HG02943 (cell line): ENCODE data around the gene FAM151B.

ENCODE experiments used
- ATAC-seq: cut with Tn5 transposase; IDR thresholded peaks from one replicate; pipeline ENCODE4 v1.9.1; 2021; ENCODE audit warnings: mild to moderate bottlenecking, low read depth, moderate library complexity; ENCODE audit not compliant: unreplicated experiment

The FAM151B gene

DNA sequence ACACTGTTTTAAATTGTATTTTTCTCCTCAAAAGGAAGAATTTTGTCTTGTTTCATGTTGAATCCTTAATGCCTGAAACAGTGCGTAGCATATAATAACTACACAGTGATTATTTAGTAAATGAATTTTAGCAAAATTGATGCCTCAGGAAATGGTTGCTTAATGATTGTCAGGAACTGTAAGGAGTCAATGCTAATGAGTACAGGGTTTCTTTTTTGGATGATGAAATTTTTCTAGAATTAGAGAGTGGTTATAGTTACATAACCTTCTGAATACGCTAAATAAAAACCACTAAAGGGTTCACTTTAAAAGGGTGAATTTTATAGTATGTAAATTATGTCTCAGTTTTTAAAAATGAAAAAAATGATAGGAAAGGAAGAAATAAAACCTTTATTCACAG is 14.9 kb downstream of the FAM151B start:
- no peak for ATAC-seq

DNA sequence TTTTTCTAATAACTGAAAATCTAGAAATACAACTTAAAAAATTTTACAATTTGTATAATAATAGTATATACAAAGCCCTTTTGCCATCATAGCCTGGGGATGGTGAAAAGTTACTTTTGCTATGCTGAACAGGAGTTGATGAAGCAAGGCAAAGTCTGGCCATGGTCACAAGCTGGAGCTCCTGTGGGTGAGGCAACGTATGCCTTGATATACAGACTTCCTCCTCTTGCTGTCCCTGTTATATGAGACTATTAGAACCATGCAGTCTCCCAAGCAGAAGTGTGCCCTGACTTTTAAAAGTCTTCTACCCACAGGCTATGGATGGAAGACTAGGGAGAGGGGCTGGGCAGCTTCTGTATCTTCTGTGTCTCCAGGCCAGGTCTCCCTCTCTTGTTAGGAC is 15.7 kb downstream of the FAM151B start:
- ATAC-seq = no peak

DNA sequence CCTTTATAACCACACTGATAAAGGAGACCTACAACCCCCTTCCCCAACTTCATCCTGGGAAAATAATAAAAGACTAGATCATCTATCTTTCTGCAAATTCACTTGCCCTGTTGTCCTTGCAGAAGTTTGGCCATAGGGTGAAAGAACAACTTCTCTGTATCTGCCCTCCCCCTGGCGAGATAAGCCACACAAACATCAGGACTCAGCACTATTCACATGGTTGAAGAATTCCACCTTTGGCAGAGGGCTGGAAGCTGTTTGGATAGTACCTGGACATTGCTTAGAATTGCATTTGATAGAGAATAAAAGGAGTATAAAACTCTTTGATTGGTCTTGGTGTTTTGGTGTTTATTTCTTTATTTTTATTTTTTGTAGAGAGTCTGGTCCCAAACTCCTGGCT is 16.9 kb downstream of the FAM151B start:
- no peak for ATAC-seq

DNA sequence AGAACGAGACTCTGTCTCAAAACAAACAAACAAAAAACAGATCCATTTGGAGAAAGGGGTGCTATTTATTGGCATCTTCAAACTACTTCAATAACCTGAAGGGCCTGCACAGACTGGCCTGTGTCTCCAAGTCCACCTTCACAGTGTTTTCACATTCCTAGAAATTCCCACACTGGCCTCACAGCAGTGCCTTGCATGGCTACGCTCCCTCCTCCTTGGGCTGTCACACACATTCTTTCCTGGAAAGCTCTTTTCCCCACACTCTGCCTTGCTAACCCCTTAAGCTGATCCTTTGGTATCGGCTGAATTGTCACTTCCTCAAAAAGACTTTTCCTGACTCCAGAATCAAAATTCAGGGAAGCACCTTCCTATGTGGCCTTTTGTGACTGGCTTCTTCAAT is 19.8 kb downstream of the FAM151B start:
- ATAC-seq = no peak

DNA sequence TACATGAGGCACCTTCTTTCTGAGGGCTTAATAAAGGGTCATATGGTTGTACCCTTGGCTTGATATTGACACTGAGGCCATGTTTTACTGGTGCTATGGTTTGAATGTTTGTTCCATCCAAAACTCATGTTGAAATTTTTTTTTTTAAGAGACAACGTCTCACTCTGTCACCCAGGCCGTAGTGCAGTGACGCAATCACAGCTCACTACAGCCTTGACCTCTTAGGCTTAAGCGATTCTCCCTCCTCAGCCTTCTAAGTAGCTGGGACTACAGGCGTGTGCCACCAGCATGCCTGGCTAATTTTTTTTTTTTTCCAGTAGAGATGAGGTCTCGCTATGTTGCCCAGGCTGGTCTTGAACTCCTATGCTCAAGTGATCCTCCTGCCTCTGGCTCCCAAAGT is 20.9 kb downstream of the FAM151B start:
- ATAC-seq = no peak

DNA sequence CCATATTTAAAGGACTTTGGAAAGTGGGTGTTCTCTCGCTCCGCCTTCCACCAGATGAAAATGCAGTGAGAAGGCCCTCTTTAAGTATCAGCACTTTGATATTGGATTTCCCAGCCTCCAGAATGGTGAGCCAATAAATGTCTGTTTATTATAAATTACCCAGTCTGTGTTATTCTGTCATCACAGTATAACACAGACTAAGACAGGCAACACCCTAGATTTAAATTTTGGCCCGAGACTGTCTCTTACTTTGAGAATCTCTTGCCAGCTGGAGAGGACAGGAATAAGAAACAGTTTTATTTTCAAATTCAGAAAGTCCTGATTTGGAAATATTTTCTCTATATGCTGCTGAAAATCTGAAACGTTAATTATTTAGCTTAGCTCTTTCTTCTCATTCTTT is 21.5 kb downstream of the FAM151B start:
- ATAC-seq = no peak

DNA sequence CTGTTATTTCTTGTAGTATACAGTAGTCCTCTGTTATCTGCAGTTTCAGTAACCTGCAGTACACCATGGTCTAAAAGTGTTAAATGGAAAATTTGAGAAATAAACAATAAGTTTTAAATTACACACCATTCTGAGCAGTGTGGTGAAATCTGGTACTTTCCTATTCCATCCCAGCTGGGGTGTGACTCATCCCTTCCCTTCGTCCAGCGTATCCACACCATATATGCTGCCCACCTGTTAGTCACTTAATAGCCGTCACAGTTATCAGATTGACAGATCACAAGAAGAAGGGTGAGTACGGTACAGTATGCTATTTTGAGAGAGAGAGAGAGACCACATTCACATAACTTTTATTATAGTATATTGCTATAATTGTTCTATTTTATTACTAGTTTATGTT is 28.9 kb downstream of the FAM151B start:
- ATAC-seq = no peak

DNA sequence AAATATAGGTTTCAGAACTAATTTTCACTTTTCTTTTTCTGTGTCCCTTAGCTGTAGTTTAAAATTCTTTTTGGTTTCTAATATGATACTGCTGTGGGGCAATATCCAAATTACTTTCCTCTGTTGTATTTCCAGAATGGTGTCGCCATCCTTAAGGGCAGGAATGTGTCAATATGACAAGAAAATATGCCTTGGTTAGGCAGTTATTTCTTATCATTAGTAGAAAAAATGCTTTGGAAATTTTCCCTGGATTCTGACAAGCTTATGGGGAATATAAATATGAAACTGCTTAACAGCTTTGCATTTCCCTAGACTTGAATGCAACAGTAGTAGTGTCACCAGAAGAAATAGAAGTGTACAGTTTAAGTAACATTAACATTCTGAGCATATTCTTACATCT is 52.8 kb downstream of the FAM151B start:
- no peak for ATAC-seq

DNA sequence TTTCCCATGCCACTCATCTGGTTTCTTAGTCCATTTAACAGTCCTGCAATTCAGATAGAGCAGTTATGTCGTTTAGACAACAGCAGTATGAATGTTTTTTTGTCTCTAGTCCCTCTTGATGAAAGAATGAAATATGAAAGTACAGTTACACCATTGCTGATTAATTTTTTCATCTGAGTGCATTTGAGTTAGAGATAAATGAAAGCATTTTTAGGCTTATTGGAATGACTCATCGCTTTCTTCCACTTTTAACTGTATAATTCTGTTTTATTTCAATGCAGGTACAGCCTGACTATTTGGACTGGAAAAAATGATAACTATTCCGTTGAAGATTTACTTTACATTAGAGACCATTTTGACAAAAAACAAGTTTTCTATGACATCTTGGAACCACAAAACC is 53.5 kb downstream of the FAM151B start:
- no peak for ATAC-seq

DNA sequence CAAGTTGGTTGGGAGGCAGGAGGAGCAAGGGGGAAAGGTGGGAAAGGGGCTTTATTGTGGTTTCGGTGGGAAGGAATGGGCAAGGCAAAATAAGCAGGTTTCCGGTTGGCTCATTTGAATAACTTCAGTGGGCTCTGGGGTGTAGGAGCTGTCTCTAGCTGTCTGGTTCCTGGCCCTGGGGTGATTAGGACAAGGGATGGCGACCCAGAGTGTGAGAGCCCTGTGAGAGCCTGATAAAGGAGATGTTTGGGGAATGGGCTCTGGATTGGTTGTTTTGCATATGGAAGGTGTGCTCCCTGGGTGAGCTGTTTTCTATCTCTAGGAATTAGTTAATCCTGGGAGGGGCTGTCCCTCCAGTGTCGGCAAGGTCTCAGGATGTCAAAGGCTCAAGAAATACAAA is 66.7 kb downstream of the FAM151B start:
- ATAC-seq = no peak

DNA sequence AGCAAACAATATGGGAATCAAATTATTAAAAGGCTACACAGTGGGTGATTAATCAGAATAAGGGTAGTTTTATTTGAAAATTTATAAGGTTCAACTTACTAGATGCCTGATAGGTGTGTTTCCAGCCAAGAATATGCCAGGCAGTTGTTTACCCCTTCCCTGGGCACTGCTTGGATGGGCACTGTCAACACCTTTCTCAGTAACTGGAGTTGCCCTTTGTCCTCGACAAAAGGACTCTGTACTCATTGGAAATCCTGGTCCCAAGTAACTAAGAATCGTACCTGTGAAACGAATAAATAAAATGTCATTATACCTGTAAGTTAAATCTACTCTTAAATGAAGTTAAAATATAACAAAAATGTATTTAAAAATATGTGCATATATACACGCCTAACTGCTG is 67.2 kb downstream of the FAM151B start:
- no peak for ATAC-seq

DNA sequence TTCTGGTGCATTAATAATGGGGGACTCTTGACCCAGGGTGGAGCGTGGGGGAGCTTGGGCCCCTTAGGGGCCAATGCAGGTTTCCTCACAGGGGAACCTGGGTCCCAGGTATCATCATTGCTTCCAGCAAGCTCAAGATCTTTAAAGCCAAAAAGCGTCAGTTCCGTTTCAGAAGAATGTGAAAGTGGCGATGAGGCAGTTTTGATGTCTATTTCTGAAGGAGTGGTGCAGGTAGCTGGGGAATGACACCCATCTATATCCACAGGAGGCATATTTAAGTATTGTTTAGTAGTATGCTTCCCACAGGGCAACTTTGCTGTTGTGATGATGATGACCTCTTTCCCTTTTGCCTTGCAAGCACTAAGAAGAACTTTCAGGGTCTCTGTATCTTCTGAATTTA is 71.3 kb downstream of the FAM151B start:
- ATAC-seq = no peak

DNA sequence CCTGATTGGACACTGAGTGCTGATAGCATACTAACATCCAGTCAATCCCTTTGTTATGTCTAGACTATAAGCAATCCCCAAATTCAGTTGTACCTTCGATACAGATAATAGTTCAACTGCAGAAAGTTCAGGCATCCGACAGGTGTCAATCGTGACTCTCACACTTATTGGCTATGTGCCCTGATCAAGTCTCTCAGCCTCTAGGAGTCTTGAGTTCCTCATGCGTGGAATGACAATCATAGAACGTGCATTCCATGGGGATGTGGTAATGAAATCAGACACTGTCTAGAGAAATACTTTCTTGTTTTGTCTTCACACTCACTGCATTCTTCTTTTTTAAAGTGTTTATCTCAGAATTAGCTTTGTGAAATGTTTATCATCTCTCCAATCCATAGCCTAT is 77.4 kb downstream of the FAM151B start:
- ATAC-seq = no peak

DNA sequence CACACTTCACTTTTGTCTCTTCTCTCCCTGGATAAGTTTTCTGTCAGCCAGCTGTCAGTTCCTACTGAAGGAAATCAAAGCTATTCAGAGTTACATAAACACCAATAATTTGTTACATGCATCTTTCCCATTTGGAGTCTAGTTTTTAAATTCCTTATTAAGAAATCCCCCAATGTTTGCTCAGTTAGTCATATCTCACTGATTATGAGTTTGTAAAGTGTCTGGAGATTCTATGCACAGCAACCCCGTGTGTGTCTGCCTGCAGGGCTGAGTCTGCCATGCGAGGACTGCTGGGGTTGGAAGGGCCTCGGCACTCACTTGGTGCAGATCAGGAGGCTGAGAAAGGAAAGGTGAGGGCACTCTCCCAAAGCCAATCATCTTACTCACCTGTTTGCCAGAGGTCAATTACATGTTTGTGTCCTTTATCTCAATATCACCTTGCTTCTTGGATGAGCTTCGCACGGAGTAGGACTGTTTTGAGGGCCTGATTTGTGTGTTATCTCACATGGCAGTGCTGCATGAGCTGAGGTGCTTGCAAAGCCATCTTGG is 78.9 kb downstream of the FAM151B start:
- no peak for ATAC-seq

DNA sequence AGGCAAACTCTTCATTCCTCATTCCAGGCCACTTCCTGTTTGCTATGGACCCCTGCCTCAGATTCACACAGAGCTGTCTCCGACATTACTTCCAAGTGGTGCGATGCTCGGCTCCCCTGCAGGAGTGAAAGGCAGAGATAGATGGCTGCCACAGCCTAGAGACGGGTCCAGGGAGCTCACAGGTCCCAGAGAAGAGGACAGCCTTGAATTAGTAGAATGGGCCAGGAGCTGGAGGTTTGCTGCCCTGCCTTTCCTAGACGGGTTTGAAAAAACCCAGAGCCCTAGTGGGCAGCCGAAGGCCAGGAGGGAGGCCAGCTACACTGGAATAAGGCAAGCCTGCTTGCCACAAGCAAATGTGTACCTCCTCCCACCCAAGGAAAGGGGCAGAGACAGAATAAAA is 80.4 kb downstream of the FAM151B start:
- no peak for ATAC-seq

DNA sequence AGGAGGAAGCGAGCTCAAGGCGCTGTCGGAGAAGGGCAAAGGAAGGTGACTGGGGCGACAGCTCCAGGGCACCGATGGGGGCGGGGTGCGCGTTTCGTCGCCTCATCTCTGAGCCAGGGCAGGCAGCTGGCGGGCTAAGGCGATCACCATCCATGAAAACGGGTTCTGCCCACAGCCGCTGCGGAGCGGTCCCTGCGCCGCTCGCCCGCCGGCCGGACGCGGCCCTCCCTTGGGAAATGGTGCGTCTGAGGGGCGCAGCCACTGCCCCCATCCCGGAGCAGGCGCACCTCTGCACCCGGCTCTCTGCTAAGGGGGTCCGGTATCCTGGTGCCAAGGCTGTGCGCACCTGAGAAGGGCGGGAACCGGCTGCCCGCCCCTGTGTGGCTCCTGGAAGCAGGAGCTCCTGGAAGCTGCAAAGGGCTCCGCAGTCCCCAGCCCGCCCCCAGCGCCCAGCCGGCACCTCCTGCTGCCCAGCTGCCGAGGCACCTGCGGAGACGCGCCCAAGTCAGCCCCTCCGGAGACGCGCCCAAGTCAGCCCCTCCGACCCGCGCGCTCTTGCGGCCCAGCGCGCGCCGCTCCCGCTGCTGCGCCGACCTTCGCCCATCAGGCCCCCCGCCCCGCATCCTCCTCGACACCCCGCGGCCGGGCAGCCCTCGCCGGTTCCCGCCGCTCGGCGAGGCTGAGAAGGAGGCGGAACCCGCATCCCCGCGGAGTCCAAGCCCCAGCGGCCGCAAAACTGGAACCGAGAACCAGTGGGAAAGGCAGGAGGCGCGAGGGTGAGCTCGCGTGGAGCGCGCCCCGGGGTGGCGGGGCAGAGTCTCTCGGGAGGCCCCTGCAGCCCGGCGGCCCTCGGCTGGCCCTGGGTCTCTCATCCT is 81.4 kb downstream of the FAM151B start:
- no peak for ATAC-seq

DNA sequence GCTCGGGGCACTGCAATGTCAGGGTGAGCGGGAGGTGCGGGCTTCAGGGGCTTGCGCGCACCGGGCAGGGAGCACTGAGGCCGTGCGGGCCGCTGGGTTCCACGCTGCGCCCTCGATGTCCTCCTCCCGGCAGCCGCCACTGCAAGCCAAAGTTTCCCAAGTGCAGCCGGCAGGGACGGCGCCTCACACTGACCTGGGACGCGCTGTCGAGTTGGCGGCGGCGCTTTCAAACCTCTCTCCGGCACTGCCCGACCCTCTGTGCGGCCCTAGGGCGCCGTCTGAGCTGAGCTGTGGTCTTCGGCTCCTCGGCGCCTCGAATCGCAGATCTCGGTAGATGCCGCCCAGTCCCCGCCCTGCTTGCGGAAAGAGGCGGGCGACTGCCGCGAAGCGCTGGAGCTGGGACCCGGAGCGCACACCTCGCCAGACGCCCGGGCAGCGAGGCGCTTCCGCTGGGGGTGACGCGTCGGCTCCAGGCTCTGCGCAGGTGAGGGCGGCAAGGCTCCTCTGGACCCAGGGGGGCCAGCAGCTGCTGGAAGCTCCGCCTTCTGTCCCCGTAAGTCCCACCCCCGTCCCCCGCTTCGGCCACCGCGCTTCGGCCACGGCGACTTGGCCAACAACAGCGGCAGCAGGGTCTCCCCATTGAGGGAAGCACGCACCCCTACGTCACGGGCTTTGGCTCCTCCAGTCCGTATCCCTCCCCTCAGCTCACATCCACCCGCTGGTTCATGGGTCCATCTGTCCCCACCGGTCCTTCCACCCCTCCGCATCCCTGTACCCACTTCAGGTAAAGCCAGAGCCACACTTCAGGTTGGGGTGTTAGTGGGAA is 82.3 kb downstream of the FAM151B start, which contains the start of gene ANKRD34B:
Gene ANKRD34B, minus strand, starts transcription at position 320 of the 826 bp plus-strand sequence. CDS start 10,261 bp downstream, outside the sequence.
- ATAC-seq = no peak

DNA sequence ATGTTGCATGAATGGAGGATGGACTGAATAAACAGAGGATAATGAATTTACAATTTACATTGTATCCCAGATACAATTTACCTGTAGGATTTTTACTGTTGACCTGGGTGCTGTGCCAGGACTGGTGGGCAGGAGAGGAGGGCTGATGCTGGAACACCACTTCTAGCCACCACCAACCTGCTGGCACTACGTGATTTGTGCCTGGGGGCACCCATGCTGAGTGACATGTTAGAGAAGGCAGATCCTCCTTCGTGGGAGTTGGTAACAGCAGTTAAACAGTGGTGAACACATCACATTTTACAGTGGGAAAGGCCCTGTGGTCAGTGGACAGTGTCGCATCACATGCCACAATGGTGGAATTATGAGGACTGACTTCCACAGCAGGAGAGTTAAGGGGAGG is 85.2 kb downstream of the FAM151B start:
- ATAC-seq = no peak

DNA sequence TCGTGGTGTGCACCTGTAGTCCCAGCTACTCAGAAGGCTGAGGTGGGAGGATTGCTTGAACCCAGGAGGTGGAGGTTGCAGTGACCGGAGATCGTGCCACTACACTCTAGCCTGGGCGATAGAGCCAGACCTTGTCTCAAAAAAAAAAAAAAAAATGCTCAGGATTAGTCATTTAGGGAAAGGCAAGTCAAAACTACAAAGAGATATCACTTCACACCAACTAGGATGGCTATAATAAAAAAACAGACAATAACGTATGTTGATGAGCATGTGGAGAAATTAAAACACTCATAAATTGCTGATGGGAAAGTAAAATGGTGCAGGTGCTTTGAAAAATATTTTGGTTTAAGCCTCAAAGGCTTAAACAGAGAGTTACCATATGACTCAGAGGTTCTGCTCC is 88.5 kb downstream of the FAM151B start:
- ATAC-seq = no peak

DNA sequence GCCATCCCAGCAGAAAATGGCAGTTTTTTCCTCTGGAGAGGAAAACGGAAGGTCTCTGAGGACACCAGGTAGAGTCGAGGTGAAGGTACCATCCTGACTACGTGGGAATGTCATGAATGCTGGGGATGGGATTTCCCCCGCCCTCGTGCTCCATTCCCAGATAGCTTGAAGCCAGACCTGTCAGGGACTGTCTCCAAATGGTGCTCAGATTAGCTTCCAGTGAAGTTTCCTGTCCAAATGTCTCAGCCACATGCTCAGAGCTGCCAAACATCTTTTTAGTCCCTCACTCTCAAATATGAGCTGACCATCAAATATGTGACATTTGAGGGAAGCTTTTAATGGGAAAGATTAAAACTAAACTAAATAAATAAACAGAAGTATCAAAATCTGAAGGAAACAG is 89.8 kb downstream of the FAM151B start:
- no peak for ATAC-seq

DNA sequence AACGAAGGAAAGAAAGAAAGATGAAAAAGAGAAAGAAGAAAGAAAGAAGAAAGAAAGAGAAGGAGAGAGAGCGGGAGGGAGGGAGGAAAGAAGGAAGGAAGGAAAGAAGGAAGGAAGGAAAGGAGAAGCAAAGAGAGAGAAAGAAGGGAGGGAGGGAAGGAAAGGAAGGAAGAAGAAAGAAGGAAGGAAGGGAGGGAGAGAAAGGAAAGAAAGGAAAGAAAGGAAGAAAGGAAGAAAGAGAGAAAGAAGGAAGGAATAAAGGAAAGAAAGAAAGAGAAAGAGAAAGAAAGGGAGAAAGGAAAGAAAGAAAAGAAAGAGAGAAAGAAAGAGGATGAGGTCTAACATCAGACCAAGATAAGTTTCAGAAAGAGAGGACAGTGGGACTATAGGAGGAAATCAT is 91.2 kb downstream of the FAM151B start:
- ATAC-seq = no peak
